Osteoblast (primary cell): ENCODE measurements around the gene HDAC11. TPM values are rescaled to one million over a fixed set of nuclear protein-coding genes. Genes with fewer than 3 reads are reported as not detected.
"Not testable (repeated sequence)": the region's sequence is repeated elsewhere in the genome, so short reads cannot be mapped to it uniquely, and the experiment has no call there.

Experiments
- DNase-seq: peaks from one replicate; pipeline ENCODE4 v3.0.0; 2011; ENCODE audit warnings: low spot score, mixed read lengths; ENCODE audit not compliant: insufficient read length; ENCODE audit errors: missing footprints
- H2AFZ ChIP-seq: 2 replicates; pipeline ENCODE4 v1.6.0; 2011; ENCODE audit warnings: mild to moderate bottlenecking, low read length
- H3K27ac ChIP-seq: 2 replicates; pipeline ENCODE4 v1.5.1; 2011; ENCODE audit warnings: mild to moderate bottlenecking, low read depth, low read length, moderate library complexity
- H3K27me3 ChIP-seq: 2 replicates; pipeline ENCODE4 v1.6.0; 2012; ENCODE audit warnings: mild to moderate bottlenecking, control low read depth, inconsistent platforms, low read length, moderate library complexity; ENCODE audit not compliant: insufficient read depth
- H3K36me3 ChIP-seq: 2 replicates; pipeline ENCODE4 v1.5.1; 2011; ENCODE audit warnings: mild to moderate bottlenecking, low read length, control low read depth, moderate library complexity; ENCODE audit not compliant: insufficient read depth
- H3K4me1 ChIP-seq: 2 replicates; pipeline ENCODE4 v1.5.1; 2011; ENCODE audit warnings: mild to moderate bottlenecking, low read length, control low read depth, moderate library complexity; ENCODE audit not compliant: insufficient read depth
- H3K4me2 ChIP-seq: 2 replicates; pipeline ENCODE4 v1.6.0; 2011; ENCODE audit warnings: mild to moderate bottlenecking, low read length; ENCODE audit not compliant: insufficient read depth
- H3K4me3 ChIP-seq: fragments of 200-600 bp; sonication (generic); 3 replicates; pipeline ENCODE4 v1.5.1; 2012; ENCODE audit warnings: mild to moderate bottlenecking, low read length, inconsistent platforms; ENCODE audit not compliant: insufficient read depth
- H3K79me2 ChIP-seq: 2 replicates; pipeline ENCODE4 v1.6.0; 2012; ENCODE audit warnings: mild to moderate bottlenecking, low read length, control low read depth, inconsistent platforms; ENCODE audit not compliant: insufficient read depth
- H3K9me3 ChIP-seq: 2 replicates; pipeline ENCODE4 v1.5.1; 2011; ENCODE audit warnings: low read depth, low read length, control low read depth
- H4K20me1 ChIP-seq: 2 replicates; pipeline ENCODE4 v1.6.0; 2012; ENCODE audit warnings: mild to moderate bottlenecking, low read length, control low read depth; ENCODE audit not compliant: insufficient read depth
- CTCF ChIP-seq: IDR thresholded peaks from 2 replicates; pipeline ENCODE4 v1.5.1; 2011; ENCODE audit warnings: mild to moderate bottlenecking, low read depth, low read length, moderate library complexity; ENCODE audit errors: extremely low read depth
- total RNA-seq: library from RNA; depleted of rRNA; stranded (reverse); fragments of >200 nt; gene quantifications from 2 replicates; pipeline ENCODE4 v1.2.3, GENCODE V29; 2012

HDAC11 gene
- 10.9 and 11.2 TPM in 2 replicates for total RNA-seq

- no peaks in the 10 kb centered on the region for H3K79me2 ChIP-seq
- H3K4me3 ChIP-seq = peak within 1 kb of the TSS; percentile 93
- H2AFZ ChIP-seq = peak within 1 kb of the TSS; percentile 98
- H3K4me1 ChIP-seq = peaks cover 5% of the 10 kb centered on the region
- no peaks in the 10 kb centered on the region for H3K27me3 ChIP-seq
- H3K27ac ChIP-seq = peak within 1 kb of the TSS; percentile 84
- no peaks in the 10 kb centered on the region for H3K36me3 ChIP-seq
- peak within 1 kb of the TSS; percentile 91 for H3K4me2 ChIP-seq
- no peak for TF ChIP-seq CTCF
- H3K9me3 ChIP-seq = no peaks in the 10 kb centered on the region
- no peaks in the 10 kb centered on the region for H4K20me1 ChIP-seq
- peak; percentile 100 for DNase-seq
Observed at GRCh38 chr3:13479582-13480339, at the start of gene HDAC11. HDAC11 (plus strand) TSS chr3:13480306; CDS start chr3:13480348, 42 bp downstream.

GRCh38 chr3:13430411-13430875 is 49.7 kb upstream of the HDAC11 start:
- not testable (repeated sequence) for H4K20me1 ChIP-seq, H3K27ac ChIP-seq, H3K4me1 ChIP-seq, H2AFZ ChIP-seq, H3K9me3 ChIP-seq, H3K4me3 ChIP-seq, H3K27me3 ChIP-seq, H3K36me3 ChIP-seq, DNase-seq, H3K79me2 ChIP-seq, H3K4me2 ChIP-seq

- no peak for DNase-seq
- Histone ChIP-seq H3K27me3 (no peaks in the 10 kb centered on the region), H3K36me3 (no peaks in the 10 kb centered on the region)
Observed at GRCh38 chr3:13432093-13432492, 48.0 kb upstream of the HDAC11 start.

GRCh38 chr3:13433912-13434311 is 46.2 kb upstream of the HDAC11 start:
- Histone ChIP-seq H3K79me2 (no peaks in the 10 kb centered on the region), H4K20me1 (no peaks in the 10 kb centered on the region), H3K9me3 (no peaks in the 10 kb centered on the region), H2AFZ (no peak overlapping the region), H3K27me3 (no peaks in the 10 kb centered on the region), H3K4me1 (no peaks in the 10 kb centered on the region), H3K27ac (no peak overlapping the region), H3K4me2 (no peak overlapping the region), H3K4me3 (no peak overlapping the region), H3K36me3 (no peaks in the 10 kb centered on the region)
- TF ChIP-seq CTCF = no peak
- no peak for DNase-seq

More at GRCh38 chr3:13432093-13432492, 48.0 kb upstream of the HDAC11 start:
- Histone ChIP-seq H3K27ac (no peak overlapping the region), H3K4me1 (no peaks in the 10 kb centered on the region), H3K9me3 (no peaks in the 10 kb centered on the region), H3K4me2 (no peak overlapping the region), H3K4me3 (no peak overlapping the region), H2AFZ (no peak overlapping the region), H4K20me1 (no peaks in the 10 kb centered on the region), H3K79me2 (no peaks in the 10 kb centered on the region)
- TF ChIP-seq CTCF = no peak

- DNase-seq = not testable (repeated sequence)
Observed at GRCh38 chr3:13436213-13436612, 43.9 kb upstream of the HDAC11 start.

More at GRCh38 chr3:13436213-13436612, 43.9 kb upstream of the HDAC11 start:
- H2AFZ ChIP-seq, H3K4me2 ChIP-seq, H3K36me3 ChIP-seq, H3K27me3 ChIP-seq, H3K4me1 ChIP-seq, H3K4me3 ChIP-seq, H4K20me1 ChIP-seq, H3K79me2 ChIP-seq, H3K27ac ChIP-seq, H3K9me3 ChIP-seq: not testable (repeated sequence)
